Testis (tissue), 2 donors: ENCODE measurements around the gene NOC4L.

Experiments used
- CTCF ChIP-seq, 3 experiments: fragments of 450-650 bp in 2 of 3; fragments of 200-600 bp in 1 of 3; sonication (generic) in 1 of 3; IDR thresholded peaks; one replicate each; pipeline ENCODE4 v1.5.1; 2016 to 2019; ENCODE audit warnings: antibody characterized with exemption in 3 of 3, mild to moderate bottlenecking in 2 of 3, moderate library complexity in 1 of 3
- POLR2A ChIP-seq: fragments of 450-650 bp; IDR thresholded peaks from one replicate; pipeline ENCODE4 v1.6.1; 2017; ENCODE audit warnings: antibody characterized with exemption, mild to moderate bottlenecking, moderate library complexity

GRCh38 chr12:132140501-132140900 lies 3.8 kb upstream of the NOC4L start:
- no peak for TF ChIP-seq CTCF (IDR thresholded peaks at IDR 0.05)
- no peak for TF ChIP-seq POLR2A
